ENCODE results near the gene SLC6A16. TPM values are rescaled to one million over a fixed set of nuclear protein-coding genes. Genes with fewer than 3 reads are reported as not detected.

Gene SLC6A16
- total and polyA plus RNA-seq, 2 of the 8 experiments (the other 6 are each of a cell fraction or from before 2014, with no cell fraction given): 1.1 to 1.5 TPM

GRCh38 chr19:49333811-49334288, 8.9 kb upstream of the SLC6A16 start (continued):
- no peak for TF ChIP-seq CHD7 (IDR thresholded peaks at IDR 0.05; ENCODE audit: insufficient replicate concordance, low read length)
- TF ChIP-seq HDAC2 (IDR thresholded peaks at IDR 0.05; ENCODE audit: borderline replicate concordance in 1 of 2, low read depth in 2 of 2, low read length in 2 of 2): no peak
- TF ChIP-seq KDM4A (IDR thresholded peaks at IDR 0.05; ENCODE audit: low read depth, low read length, severe bottlenecking): no peak
- no peak for TF ChIP-seq CEBPB (IDR thresholded peaks at IDR 0.05; ENCODE audit: low read depth, low read length)
- no peak for TF ChIP-seq RAD21 (IDR thresholded peaks at IDR 0.05 in 1 of 2, conservative IDR thresholded peaks at IDR 0.05 in 1 of 2; ENCODE audit: low read depth in 2 of 2, low read length in 2 of 2)
- no peak for TF ChIP-seq CREB1 (IDR thresholded peaks at IDR 0.05)
- TF ChIP-seq BACH1 (IDR thresholded peaks at IDR 0.05; ENCODE audit: low read length): no peak
- TF ChIP-seq JUND (IDR thresholded peaks at IDR 0.05; ENCODE audit: low read length): no peak

Measured in H1 (cell line).